Esophagus muscularis mucosa (tissue), 4 donors: ENCODE measurements around the gene GNL2. TPM values are rescaled to one million over a fixed set of nuclear protein-coding genes. Genes with fewer than 3 reads are reported as not detected.
A peak's percentile ranks its signal among the peaks of the same experiment; 100 is the strongest.

Source experiments
- DNase-seq: peaks from one replicate; pipeline ENCODE4 v3.0.0-alpha.2; 2017; ENCODE audit errors: extremely low spot score
- H3K27ac ChIP-seq, 4 donors: fragments of 200-600 bp; sonication (generic); replicated peaks in 1 of 4; 1 replicate in 3 of 4; 2 replicates in 1 of 4; pipeline ENCODE4 v1.5.1; 2016 to 2019; ENCODE audit warnings: mild to moderate bottlenecking in 1 of 4
- H3K27me3 ChIP-seq, 4 donors: fragments of 200-600 bp; sonication (generic); one replicate each; pipeline versions ENCODE4 v1.5.1 to v1.6.0; 2016 to 2019
- H3K36me3 ChIP-seq, 4 donors: fragments of 200-600 bp; sonication (generic); one replicate each; pipeline ENCODE4 v1.5.1; 2016 to 2019
- H3K4me1 ChIP-seq, 4 donors: fragments of 200-600 bp; sonication (generic); one replicate each; pipeline ENCODE4 v1.5.1; 2016 to 2019
- H3K4me3 ChIP-seq, 4 donors: fragments of 200-600 bp; sonication (generic); 1 replicate in 2 of 4; 2 replicates in 2 of 4; pipeline ENCODE4 v1.5.1; 2016 to 2019; ENCODE audit warnings: mild to moderate bottlenecking in 4 of 4, moderate library complexity in 1 of 4
- H3K9me3 ChIP-seq, 4 donors: fragments of 200-600 bp; sonication (generic); 1 replicate in 3 of 4; 2 replicates in 1 of 4; pipeline ENCODE4 v1.5.1; 2016 to 2019
- EP300 ChIP-seq: sonication (generic); formaldehyde crosslinking; IDR thresholded peaks from one replicate; pipeline ENCODE4 v1.6.1; 2017; ENCODE audit warnings: antibody characterized with exemption
- POLR2A ChIP-seq: fragments of 450-650 bp; IDR thresholded peaks from one replicate; pipeline ENCODE4 v1.6.1; 2017; ENCODE audit warnings: antibody characterized with exemption, moderate library complexity, mild to moderate bottlenecking, low read depth
- POLR2AphosphoS5 ChIP-seq, 2 donors: sonication (generic); formaldehyde crosslinking; IDR thresholded peaks; one replicate each; pipeline ENCODE4 v1.6.1; 2017; ENCODE audit warnings: antibody characterized with exemption in 2 of 2
- WGBS: methylation state at CpG from one replicate; pipeline ENCODE4 v1.1.5; 2018; 5-methylcytosine and 5-hydroxymethylcytosine counted together
- intact Hi-C: fragments of 100-400 bp; cut with DNase I; formaldehyde crosslinking; loops from one replicate; pipeline ENCODE4 v1.15.1; 2023
- total RNA-seq, 4 donors: library from RNA; depleted of rRNA; stranded (reverse); fragments of >200 nt; gene quantifications; one replicate each; pipeline versions ENCODE4 v1.1.0 to v1.2.1, GENCODE V29; 2016
- TF ChIP-seq, protein P1 (sequence below), 3 experiments: fragments of 200-600 bp in 2 of 3; fragments of 450-650 bp in 1 of 3; sonication (generic) in 2 of 3; IDR thresholded peaks; one replicate each; pipeline ENCODE4 v1.5.1; 2017 to 2019; ENCODE audit warnings: antibody characterized with exemption in 3 of 3, mild to moderate bottlenecking in 2 of 3, moderate library complexity in 1 of 3

GNL2 gene
- total RNA-seq, 4 donors from 2014 or later = 25.1 to 36.4 (median 27.0) TPM

DNA sequence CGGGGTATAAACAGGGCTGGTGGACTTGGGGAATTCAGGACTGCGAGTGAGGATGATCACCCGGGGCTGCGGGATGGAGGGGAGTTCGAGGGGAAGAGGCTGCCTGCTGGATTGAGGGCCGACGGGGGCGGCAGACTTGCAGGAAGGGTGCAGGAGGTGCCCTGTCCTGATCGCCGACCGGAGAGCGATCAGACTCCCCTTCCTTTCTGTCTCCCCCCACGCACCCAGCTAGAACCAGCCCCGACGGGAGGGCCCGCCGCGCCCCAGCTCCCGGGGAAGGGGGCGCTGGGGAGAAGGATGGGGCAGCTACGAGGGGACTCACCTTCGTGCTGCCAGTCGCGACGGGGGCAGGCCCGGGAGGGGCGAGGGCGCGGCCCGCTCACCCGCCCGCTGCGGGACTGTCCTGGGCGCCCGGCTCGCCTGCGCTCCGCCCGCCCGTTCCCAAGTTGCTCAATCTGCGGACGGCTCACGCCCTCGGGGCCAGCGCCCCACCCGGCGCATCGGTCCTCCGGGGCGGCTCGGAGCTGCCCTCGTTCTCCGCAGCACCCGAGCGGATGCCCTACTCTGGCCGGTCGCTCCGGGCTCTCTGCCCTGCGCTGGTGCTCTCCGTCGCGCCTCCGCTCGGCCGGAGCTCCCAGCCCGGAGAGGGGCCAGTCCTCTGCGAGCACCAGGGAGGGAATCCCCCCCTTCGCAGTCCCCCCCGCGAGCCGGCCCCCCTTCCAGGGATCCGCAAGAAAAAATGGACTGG is 38.7 kb upstream of the GNL2 start, which contains the start of gene RSPO1:
TSS of gene RSPO1 (minus strand) at position 649 of the 748 bp plus-strand sequence. CDS start 5,231 bp downstream, outside the sequence.
- H3K36me3 ChIP-seq = no peaks in the 10 kb centered on the region
- TF ChIP-seq, protein P1, sequence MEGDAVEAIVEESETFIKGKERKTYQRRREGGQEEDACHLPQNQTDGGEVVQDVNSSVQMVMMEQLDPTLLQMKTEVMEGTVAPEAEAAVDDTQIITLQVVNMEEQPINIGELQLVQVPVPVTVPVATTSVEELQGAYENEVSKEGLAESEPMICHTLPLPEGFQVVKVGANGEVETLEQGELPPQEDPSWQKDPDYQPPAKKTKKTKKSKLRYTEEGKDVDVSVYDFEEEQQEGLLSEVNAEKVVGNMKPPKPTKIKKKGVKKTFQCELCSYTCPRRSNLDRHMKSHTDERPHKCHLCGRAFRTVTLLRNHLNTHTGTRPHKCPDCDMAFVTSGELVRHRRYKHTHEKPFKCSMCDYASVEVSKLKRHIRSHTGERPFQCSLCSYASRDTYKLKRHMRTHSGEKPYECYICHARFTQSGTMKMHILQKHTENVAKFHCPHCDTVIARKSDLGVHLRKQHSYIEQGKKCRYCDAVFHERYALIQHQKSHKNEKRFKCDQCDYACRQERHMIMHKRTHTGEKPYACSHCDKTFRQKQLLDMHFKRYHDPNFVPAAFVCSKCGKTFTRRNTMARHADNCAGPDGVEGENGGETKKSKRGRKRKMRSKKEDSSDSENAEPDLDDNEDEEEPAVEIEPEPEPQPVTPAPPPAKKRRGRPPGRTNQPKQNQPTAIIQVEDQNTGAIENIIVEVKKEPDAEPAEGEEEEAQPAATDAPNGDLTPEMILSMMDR (IDR thresholded peaks at IDR 0.05) = no peak
- TF ChIP-seq POLR2AphosphoS5 (IDR thresholded peaks at IDR 0.05) = no peak
- TF ChIP-seq POLR2A = no peak
- no peak for TF ChIP-seq EP300
- peak within 1 kb of the TSS in 1 of 4 donors; percentile 27 for H3K27ac ChIP-seq
- 1% methylated on average over 24 of the region's 72 CpGs for WGBS
- H3K9me3 ChIP-seq = no peaks in the 10 kb centered on the region
- peak within 1 kb of the TSS; percentile 45 to 62 (median 46) for H3K4me3 ChIP-seq
- no peak for DNase-seq
- intact Hi-C loops = no loop called here
- peaks cover 12 to 22% (median 17%) of the 10 kb centered on the region in 4 donors for H3K4me1 ChIP-seq
- H3K27me3 ChIP-seq = peaks cover 6 to 99% (median 37%) of the 10 kb centered on the region in 4 donors

GRCh38 chr1:37633938-37634243 is 38.2 kb upstream of the GNL2 start:
- DNase-seq = no peak
- under 1% methylated on average over 16 of the region's 20 CpGs for WGBS
- Histone ChIP-seq H3K9me3 (no peaks in the 10 kb centered on the region), H3K27me3 (peaks cover 6 to 99% (median 37%) of the 10 kb centered on the region in 4 donors), H3K4me1 (peaks cover 12 to 22% (median 17%) of the 10 kb centered on the region in 4 donors), H3K4me3 (peak overlapping the region; percentile 45 to 62 (median 46)), H3K36me3 (no peaks in the 10 kb centered on the region), H3K27ac (no peak overlapping the region)
- TF ChIP-seq POLR2A (no peak), EP300 (no peak), POLR2AphosphoS5 (IDR thresholded peaks at IDR 0.05) (no peak)
- TF ChIP-seq, protein P1 (IDR thresholded peaks at IDR 0.05) = no peak
- intact Hi-C loops = no loop called here

GRCh38 chr1:37633040-37633937 is 37.6 kb upstream of the GNL2 start:
- H3K27me3 ChIP-seq = peaks cover 6 to 99% (median 37%) of the 10 kb centered on the region in 4 donors
- peaks cover 12 to 22% (median 17%) of the 10 kb centered on the region in 4 donors for H3K4me1 ChIP-seq
- no peak overlapping the region for H3K27ac ChIP-seq
- H3K4me3 ChIP-seq = peak overlapping the region in 3 of 4 donors; percentile 46 to 62 (median 47)
- H3K9me3 ChIP-seq = no peaks in the 10 kb centered on the region
- intact Hi-C loops = no loop called here
- TF ChIP-seq, protein P1 (IDR thresholded peaks at IDR 0.05) = no peak
- TF ChIP-seq POLR2AphosphoS5 (IDR thresholded peaks at IDR 0.05) = no peak
- TF ChIP-seq EP300 = no peak
- no peak for TF ChIP-seq POLR2A
- H3K36me3 ChIP-seq = no peaks in the 10 kb centered on the region
- no peak for DNase-seq
- 22% methylated on average over 10 of the region's 31 CpGs for WGBS

DNA sequence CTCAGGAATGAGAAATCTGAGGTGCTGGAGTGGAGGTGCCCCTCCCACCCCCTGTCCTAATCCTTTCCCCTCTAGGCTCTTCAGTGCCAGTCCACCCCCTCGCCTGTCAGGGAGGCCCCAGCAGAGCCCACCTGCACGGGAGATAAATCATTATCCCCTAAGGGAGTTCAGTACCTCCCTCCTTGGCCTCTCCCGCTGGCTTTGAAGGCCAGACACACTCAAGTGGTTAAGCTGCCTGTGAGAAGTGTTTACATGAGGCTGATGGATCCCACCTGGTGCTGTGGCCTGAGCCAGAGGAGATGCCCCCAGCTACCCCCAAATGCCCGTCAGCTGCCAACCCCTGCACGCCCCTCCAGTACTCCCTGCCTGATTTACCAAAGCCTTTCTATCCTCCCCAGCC is 35.3 kb upstream of the GNL2 start:
- no peak for TF ChIP-seq POLR2A
- TF ChIP-seq POLR2AphosphoS5 (IDR thresholded peaks at IDR 0.05) = no peak
- TF ChIP-seq, protein P1 (IDR thresholded peaks at IDR 0.05) = no peak
- TF ChIP-seq EP300 = no peak
- no peak overlapping the region for H3K4me3 ChIP-seq
- DNase-seq = no peak
- no peaks in the 10 kb centered on the region for H3K36me3 ChIP-seq
- intact Hi-C loops = no loop called here
- no peak overlapping the region for H3K27ac ChIP-seq
- no peaks in the 10 kb centered on the region for H3K9me3 ChIP-seq
- 42% methylated on average over 4 of the region's 5 CpGs for WGBS
- peaks cover 12 to 22% (median 17%) of the 10 kb centered on the region in 4 donors for H3K4me1 ChIP-seq
- peaks cover 6 to 91% (median 37%) of the 10 kb centered on the region in 4 donors for H3K27me3 ChIP-seq
